Activated CD8-positive, alpha-beta memory T cell treated with anti-CD3 and anti-CD28 coated beads for 24 hours (primary cell): ENCODE data around the gene CNTNAP2.
"Not testable (repeated sequence)": the region's sequence is repeated elsewhere in the genome, so short reads cannot be mapped to it uniquely, and the experiment has no call there.

Source experiments
- DNase-seq: peaks from one replicate; pipeline ENCODE4 v3.0.0-alpha.2; 2020

CNTNAP2 gene

GRCh38 chr7:148060724-148061123 lies 1944.1 kb downstream of the CNTNAP2 start:
- DNase-seq: no peak

- DNase-seq: not testable (repeated sequence)
Measured at GRCh38 chr7:148078111-148078510, 1961.5 kb downstream of the CNTNAP2 start.

DNA sequence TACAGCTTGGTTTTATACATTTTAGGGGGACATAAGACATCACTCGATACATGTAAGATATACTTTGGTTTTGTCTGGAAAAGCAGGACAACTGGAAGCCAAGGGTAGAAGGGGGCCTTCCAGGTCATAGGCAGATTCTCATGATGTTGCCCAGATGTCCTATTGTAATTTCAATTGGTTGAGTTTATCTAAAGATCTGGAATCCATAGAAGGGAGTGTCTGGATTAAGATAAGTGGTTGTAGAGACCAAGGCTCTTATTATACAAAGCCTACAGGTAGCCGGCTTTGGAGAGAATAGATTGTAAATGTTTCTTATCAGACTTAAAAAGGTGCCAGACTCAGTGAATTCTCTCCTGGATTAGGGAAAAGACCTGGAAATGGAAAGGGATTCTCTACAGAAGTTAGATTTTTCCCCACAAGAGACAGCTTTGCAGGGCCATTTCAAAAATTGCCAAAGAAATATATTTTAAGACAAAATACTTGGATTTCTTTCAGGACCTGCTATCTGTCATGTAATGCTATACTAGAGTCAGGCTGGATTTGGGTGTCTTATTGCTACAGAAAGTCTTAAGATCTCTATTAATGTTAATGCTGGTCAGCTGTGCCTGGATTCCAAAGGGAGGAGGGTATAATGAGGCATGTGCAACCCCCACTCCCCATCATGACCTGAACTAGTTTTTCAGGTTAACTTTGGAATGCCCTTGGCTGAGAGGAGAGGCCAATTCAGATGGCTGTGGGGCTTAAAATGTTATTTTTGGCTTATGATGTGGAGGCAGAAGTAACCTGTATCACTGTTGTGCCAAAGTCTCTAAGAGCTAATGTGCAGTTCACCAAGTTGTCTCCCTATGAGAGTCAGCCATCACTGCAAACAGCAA lies 1962.8 kb downstream of the CNTNAP2 start:
- DNase-seq: no peak

DNA sequence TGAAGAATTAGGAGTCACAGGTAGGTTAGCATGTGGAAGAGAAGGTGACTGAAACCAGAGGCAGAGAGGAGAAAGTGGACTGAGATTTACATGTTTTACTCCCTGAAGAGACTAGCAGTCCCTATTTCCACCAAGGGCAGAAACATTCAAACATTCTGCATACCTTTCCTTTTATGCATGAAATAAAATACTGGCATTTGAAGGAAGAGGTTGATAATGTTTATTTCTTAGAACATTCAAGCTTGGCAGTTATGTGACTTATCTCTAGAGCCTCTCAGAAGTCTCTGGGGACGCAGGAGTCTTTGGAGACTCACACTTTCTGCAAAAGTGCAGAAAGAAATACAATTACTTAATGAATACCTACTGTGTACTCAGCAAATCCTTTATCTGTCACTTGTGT lies 1966.8 kb downstream of the CNTNAP2 start:
- DNase-seq: no peak

- DNase-seq: no peak
Measured at GRCh38 chr7:148084138-148084537, 1967.5 kb downstream of the CNTNAP2 start.

DNA sequence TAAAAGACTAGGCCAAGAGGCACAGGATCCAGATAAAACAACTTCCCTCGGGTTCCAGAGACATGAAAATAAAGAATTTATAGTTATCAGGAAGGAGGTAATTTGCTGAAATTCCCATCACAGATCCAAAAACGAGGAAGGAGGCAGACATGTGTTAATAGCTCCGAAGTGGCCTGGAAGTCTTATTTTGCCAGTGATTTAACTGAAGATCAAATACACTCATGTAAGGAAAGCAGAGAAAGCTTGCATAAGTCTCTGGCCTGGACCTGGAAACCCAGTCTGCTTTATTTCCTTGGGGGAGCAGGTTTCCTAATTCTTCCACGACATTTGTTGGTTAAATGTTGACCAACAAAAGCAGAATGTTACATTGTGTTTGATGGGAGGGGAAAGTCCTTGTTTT lies 1975.3 kb downstream of the CNTNAP2 start:
- no peak for DNase-seq

GRCh38 chr7:148093375-148094166 lies 1977.0 kb downstream of the CNTNAP2 start:
- no peak for DNase-seq

DNA sequence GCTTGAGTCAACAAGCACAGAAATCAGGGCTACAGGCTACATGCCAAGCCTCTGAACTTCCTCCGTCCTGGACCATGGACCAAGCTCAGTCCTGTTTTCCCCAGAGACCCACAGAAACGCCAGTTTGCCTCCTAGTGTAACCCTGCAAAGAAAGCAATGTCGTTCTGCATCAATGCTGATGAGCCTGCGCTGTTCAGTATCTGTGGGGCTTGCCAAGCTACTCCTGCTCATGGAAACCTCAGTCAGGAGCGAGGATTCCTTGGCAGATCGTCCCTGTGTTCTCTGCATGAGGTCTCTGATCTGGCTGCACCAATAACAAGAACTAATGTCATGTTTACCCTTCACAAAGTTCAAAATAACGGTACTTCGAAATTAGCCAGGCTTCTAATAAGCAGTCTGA lies 1978.5 kb downstream of the CNTNAP2 start:
- DNase-seq: no peak

DNA sequence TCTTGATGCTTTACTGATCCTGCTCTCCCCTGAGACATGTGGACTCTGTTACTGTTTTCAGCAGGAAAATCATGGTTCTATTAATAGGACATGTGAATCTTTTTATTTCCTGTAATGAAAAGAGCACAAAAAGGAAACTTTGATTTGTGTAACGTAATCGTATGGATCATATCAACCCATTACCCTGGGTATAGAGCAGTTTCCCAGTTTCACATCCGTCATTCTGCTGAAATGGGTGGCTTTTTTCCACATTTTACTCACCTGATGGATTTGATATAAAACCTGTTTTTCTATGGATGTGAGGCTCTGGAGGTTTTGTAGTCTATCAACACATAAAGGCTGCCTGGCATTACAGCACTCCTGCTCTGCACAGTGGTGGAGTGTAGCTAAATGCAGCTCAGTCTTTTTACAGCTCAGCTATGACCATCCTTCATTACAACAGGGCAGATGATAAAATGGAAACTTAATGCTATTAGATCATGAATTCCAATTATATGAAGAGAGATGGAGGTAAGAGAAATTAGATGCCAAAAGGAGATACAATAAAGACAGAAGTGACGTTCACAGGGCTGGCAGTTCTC lies 1987.6 kb downstream of the CNTNAP2 start:
- no peak for DNase-seq

GRCh38 chr7:148104924-148105323 lies 1988.3 kb downstream of the CNTNAP2 start:
- DNase-seq: no peak

DNA sequence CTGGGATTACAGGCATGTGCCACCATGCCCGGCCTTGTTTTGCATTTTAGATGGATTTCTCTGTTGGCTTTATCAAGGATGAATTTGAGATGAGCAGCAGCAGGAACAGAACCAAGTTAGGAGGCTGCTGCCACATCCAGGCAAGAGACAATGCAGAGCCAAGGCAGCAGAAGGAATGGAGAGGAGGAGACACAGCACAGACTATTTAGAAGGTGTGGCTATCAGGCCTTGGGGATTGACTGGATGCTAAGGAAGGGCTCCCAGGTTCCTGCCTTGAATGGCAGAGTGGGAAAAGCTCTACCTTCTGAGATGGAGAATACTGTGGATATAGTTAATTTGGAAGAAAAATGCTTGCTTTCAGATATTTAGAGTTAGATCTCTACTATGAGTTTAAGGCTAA lies 1989.3 kb downstream of the CNTNAP2 start:
- DNase-seq: no peak

- no peak for DNase-seq
Measured at GRCh38 chr7:148107443-148108127, 1991.0 kb downstream of the CNTNAP2 start.

GRCh38 chr7:148108381-148108780 lies 1991.8 kb downstream of the CNTNAP2 start:
- no peak for DNase-seq

DNA sequence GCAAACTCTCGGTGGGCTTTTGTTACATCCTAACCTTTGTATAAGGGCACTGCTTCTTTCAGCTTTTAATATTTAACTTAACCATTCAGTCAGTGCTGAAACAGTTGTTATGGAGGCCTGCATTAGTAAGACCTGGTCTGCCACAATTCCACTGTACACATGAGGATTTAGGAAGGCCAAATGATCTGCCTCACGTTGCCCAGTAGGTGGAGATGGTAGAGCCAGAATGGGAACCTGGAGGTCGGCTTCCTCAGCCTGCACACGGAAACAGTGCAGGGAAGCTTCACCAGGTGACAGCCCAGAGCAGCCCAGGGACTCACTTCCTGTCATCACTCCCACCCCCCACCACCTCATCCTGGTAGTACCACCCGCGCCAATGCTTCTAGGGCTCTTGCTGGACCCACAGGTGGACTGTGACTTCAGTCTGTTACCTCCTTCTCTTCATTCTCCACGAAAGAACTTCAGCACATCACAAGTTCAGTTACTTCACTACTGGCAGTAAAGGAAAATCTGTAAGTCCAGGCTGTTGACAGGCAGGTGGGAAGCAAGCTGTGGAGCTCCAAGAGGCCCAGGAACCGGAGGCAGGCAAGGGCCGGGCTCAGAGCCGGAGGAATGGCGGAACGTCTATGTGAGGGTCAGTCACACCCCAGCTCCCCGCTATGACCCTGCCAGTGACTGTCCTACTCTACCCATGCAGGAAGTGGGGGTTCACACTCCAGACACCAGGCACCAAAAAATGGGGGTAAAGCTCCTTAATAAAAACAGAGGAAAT lies 1993.7 kb downstream of the CNTNAP2 start:
- DNase-seq: no peak

GRCh38 chr7:148114804-148115203 lies 1998.2 kb downstream of the CNTNAP2 start:
- no peak for DNase-seq

DNA sequence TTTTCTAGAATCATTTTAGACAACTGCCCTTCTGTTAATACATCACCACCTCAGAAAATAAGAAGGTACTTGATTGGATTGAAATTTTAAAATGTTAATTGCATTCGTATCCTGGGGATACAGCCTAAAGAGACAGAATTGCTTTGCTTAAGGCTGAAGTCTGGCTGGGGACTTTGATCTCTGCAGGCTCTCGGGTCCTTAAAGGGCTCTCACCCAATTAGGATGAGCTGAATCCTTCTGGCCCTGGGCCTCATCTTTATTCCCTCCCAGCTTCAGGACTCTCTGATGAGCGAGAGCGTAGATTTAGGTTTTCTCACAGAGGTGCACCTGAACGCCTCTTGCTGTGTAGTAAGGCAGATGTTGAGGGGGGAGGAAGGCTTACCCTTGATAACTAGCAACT lies 1998.7 kb downstream of the CNTNAP2 start:
- DNase-seq: no peak

DNA sequence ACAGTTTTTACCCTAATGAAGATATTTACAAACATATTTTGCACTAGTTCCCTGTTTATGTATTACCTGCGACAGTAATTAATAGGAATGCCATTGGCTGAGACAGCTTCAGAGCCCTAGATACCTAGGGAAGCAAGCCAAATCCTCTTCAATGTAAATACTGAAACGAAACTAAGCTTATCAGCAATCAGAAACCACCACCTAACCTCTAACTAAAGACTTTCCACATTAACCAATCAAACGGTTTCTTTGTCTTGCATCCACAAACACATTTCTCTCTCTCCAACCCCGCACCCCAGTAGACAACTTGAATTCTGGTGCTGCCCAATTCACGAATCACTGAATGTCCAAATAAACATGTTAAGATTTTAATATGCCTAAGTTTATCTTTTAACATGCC lies 1999.6 kb downstream of the CNTNAP2 start:
- DNase-seq: no peak

- no peak for DNase-seq
Measured at GRCh38 chr7:148116829-148117403, 2000.3 kb downstream of the CNTNAP2 start.

DNA sequence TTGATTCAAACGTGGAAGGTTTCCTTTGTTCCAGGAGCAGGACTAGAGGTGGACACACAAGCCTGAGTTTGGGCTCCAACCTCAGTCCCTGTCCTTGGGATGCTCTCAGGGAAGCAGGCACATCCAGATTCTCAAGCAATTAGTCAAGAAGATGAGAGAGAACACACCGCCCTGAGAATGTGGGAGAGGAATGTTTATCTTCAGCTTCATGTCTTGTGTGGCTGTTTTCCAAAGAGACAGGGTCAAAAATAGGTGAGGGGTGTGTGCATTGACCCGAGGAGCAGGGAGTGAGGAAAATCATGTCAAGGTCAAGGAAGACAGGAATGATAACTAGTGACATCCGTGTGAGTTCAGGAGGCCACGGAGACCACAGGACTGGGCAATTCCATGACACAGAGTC lies 2001.8 kb downstream of the CNTNAP2 start:
- no peak for DNase-seq

GRCh38 chr7:148121401-148121800 lies 2004.8 kb downstream of the CNTNAP2 start:
- no peak for DNase-seq

DNA sequence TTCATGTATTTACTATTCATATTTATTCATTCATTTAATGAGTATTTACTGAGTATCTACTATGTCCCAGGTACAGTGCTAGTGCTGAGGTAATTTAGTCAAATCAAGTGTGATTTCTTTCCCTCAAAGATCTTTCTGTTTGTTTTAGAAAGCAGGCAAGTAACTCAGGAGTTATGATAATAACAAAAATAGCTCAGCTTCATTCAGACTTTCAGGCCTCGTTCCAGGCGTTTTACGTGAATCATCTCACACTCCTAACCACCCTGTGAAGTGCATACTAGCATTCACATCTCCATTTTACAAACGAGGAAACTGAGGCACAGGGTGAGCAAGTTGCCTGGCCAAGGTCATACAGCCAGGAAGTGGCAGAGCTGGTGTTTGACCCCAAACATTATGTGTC lies 2005.2 kb downstream of the CNTNAP2 start:
- DNase-seq: no peak

GRCh38 chr7:148124477-148124876 lies 2007.9 kb downstream of the CNTNAP2 start:
- DNase-seq: no peak
